HG02610 (cell line): ENCODE data around the gene MTCH2.

Source experiments
- ATAC-seq: cut with Tn5 transposase; IDR thresholded peaks from one replicate; pipeline ENCODE4 v1.9.1; 2021; ENCODE audit warnings: mild to moderate bottlenecking, moderate library complexity; ENCODE audit not compliant: unreplicated experiment

The MTCH2 gene

GRCh38 chr11:47591764-47592163 is 50.6 kb downstream of the MTCH2 start:
- ATAC-seq: peak; percentile 45

GRCh38 chr11:47589977-47590861 is 52.1 kb downstream of the MTCH2 start:
- no peak for ATAC-seq

GRCh38 chr11:47589584-47589976 is 52.8 kb downstream of the MTCH2 start:
- ATAC-seq: no peak

- no peak for ATAC-seq
These were observed 53.2 kb downstream of the MTCH2 start for GRCh38 chr11:47589118-47589517.

GRCh38 chr11:47587723-47588326 is 54.5 kb downstream of the MTCH2 start:
- no peak for ATAC-seq

GRCh38 chr11:47587039-47587716 is 55.2 kb downstream of the MTCH2 start:
- no peak for ATAC-seq

GRCh38 chr11:47586098-47586855 is 56.1 kb downstream of the MTCH2 start, which contains the start of gene FAM180B:
TSS of gene FAM180B (plus strand) at chr11:47586678. CDS start at chr11:47586769, 91 bp downstream.
- no peak for ATAC-seq

GRCh38 chr11:47583844-47584243 is 58.5 kb downstream of the MTCH2 start:
- ATAC-seq: no peak

GRCh38 chr11:47578524-47579494 is 63.5 kb downstream of the MTCH2 start, which contains the start of the genes KBTBD4 and NDUFS3:
TSS of gene KBTBD4 (minus strand) at chr11:47578970. CDS start at chr11:47578951, 19 bp downstream.
TSS of gene NDUFS3 (plus strand) at chr11:47579074. CDS start at chr11:47579092, 18 bp downstream.
- peak; percentile 92 for ATAC-seq

- no peak for ATAC-seq
These were observed 64.8 kb downstream of the MTCH2 start for GRCh38 chr11:47577460-47578041.

- no peak for ATAC-seq
These were observed 69.0 kb downstream of the MTCH2 start for GRCh38 chr11:47573321-47573720.

- ATAC-seq: no peak
These were observed 69.6 kb downstream of the MTCH2 start for GRCh38 chr11:47572715-47573255.

- no peak for ATAC-seq
These were observed 70.5 kb downstream of the MTCH2 start for GRCh38 chr11:47571895-47572294.

GRCh38 chr11:47571357-47571729 is 71.0 kb downstream of the MTCH2 start:
- no peak for ATAC-seq

- ATAC-seq: no peak
These were observed 71.6 kb downstream of the MTCH2 start for GRCh38 chr11:47570651-47571356.

- ATAC-seq: no peak
These were observed 72.7 kb downstream of the MTCH2 start for GRCh38 chr11:47569646-47570045.
